HepG2 (cell line): ENCODE data around the gene ARRDC1. TPM values are rescaled to one million over a fixed set of nuclear protein-coding genes. Genes with fewer than 3 reads are reported as not detected.

Source experiments
- ATF5 ChIP-seq: sonication (generic); formaldehyde crosslinking; IDR thresholded peaks from 2 replicates; pipeline ENCODE4 v1.4.0; 2020; ENCODE audit warnings: mild to moderate bottlenecking, low read depth, missing genetic modification reagents
- GABPB1 ChIP-seq: IDR thresholded peaks from 2 replicates; pipeline ENCODE4 v1.6.1; 2016; ENCODE audit warnings: mild to moderate bottlenecking, missing genetic modification reagents, moderate library complexity, missing compliant biosample characterization
- IRX3 ChIP-seq: sonication (generic); formaldehyde crosslinking; IDR thresholded peaks from 2 replicates; pipeline ENCODE4 v1.8.1; 2023; ENCODE audit warnings: mild to moderate bottlenecking, low read depth, missing genetic modification reagents, borderline replicate concordance
- KLF6 ChIP-seq: IDR thresholded peaks from 2 replicates; pipeline ENCODE4 v1.8.0; 2016; ENCODE audit warnings: missing biosample characterization, missing genetic modification reagents
- KLF9 ChIP-seq: IDR thresholded peaks from 2 replicates; pipeline ENCODE4 v1.6.1; 2016; ENCODE audit warnings: low read depth
- MIER2 ChIP-seq: IDR thresholded peaks from 2 replicates; pipeline ENCODE4 v1.6.1; 2016; ENCODE audit warnings: missing biosample characterization, missing genetic modification reagents
- MNT ChIP-seq: fragments of 450-650 bp; IDR thresholded peaks from 2 replicates; pipeline ENCODE4 v1.6.1; 2016
- MTERF4 ChIP-seq: sonication (generic); formaldehyde crosslinking; IDR thresholded peaks from 2 replicates; pipeline ENCODE4 v1.8.0; 2023; ENCODE audit warnings: mild to moderate bottlenecking, missing genetic modification reagents
- MXD4 ChIP-seq: IDR thresholded peaks from 2 replicates; pipeline ENCODE4 v1.6.1; 2016; ENCODE audit warnings: mild to moderate bottlenecking, missing biosample characterization, missing genetic modification reagents
- RBFOX2 ChIP-seq: fragments of 200-400 bp; formaldehyde crosslinking; IDR thresholded peaks from 2 replicates; pipeline ENCODE4 v1.6.1; 2017; ENCODE audit warnings: low read depth, mild to moderate bottlenecking, low read length
- SCMH1 ChIP-seq: sonication (generic); formaldehyde crosslinking; IDR thresholded peaks from 2 replicates; pipeline ENCODE4 v1.9.0; 2021; ENCODE audit warnings: missing genetic modification reagents, mild to moderate bottlenecking, borderline replicate concordance
- SNAPC4 ChIP-seq: sonication (generic); formaldehyde crosslinking; IDR thresholded peaks from 2 replicates; pipeline ENCODE4 v1.4.0; 2020; ENCODE audit warnings: mild to moderate bottlenecking, missing genetic modification reagents
- SP2 ChIP-seq: sonication (generic); formaldehyde crosslinking; IDR thresholded peaks from 2 replicates; pipeline ENCODE4 v1.5.1; 2020; ENCODE audit warnings: mild to moderate bottlenecking, missing genetic modification reagents
- TAF1 ChIP-seq: sonication (generic); formaldehyde crosslinking; IDR thresholded peaks from 2 replicates; pipeline ENCODE4 v1.4.0; 2020; ENCODE audit warnings: missing genetic modification reagents
- TARDBP ChIP-seq: sonication (generic); formaldehyde crosslinking; IDR thresholded peaks from 2 replicates; pipeline ENCODE4 v1.8.0; 2022; ENCODE audit warnings: mild to moderate bottlenecking, missing genetic modification reagents
- ZKSCAN5 ChIP-seq: sonication (generic); formaldehyde crosslinking; IDR thresholded peaks from 2 replicates; pipeline ENCODE4 v1.5.1; 2020; ENCODE audit warnings: mild to moderate bottlenecking, missing genetic modification reagents
- ZNF276 ChIP-seq: sonication (generic); formaldehyde crosslinking; IDR thresholded peaks from 2 replicates; pipeline ENCODE4 v1.4.0; 2020; ENCODE audit warnings: mild to moderate bottlenecking, low read depth, missing genetic modification reagents
- ZNF550 ChIP-seq: sonication (generic); formaldehyde crosslinking; IDR thresholded peaks from 2 replicates; pipeline ENCODE4 v1.4.0; 2020; ENCODE audit warnings: mild to moderate bottlenecking, missing genetic modification reagents, borderline replicate concordance
- ZNF616 ChIP-seq: sonication (generic); formaldehyde crosslinking; IDR thresholded peaks from 2 replicates; pipeline ENCODE4 v1.5.0; 2020; ENCODE audit warnings: low read depth, mild to moderate bottlenecking, missing genetic modification reagents
- ZNF749 ChIP-seq: sonication (generic); formaldehyde crosslinking; IDR thresholded peaks from 2 replicates; pipeline ENCODE4 v1.8.0; 2022; ENCODE audit warnings: mild to moderate bottlenecking, missing genetic modification reagents, moderate library complexity, borderline replicate concordance
- polyA plus RNA-seq, 8 experiments: library from polyadenylated mRNA; depleted of rRNA in 3 of 8; stranded (reverse) in 7 of 8; unstranded in 1 of 8; fragments of >200 nt; fragmentation: Illumina TruSeq in 4 of 8; extraction: Trizol in 4 of 8; gene quantifications; 2 replicates each; pipeline versions ENCODE4 v1.2.1 to v1.2.3, GENCODE V29; 2011 to 2016; ENCODE audit warnings: low read depth in 4 of 8, missing spikeins in 1 of 8, mixed read lengths in 1 of 8; ENCODE audit not compliant: insufficient read depth in 1 of 8
- total RNA-seq, 5 experiments: library from RNA; depleted of rRNA; stranded (reverse); fragments of >200 nt; fragmentation: Illumina TruSeq; extraction: Trizol; gene quantifications; 2 replicates each; pipeline ENCODE4 v1.2.3, GENCODE V29; 2016; ENCODE audit warnings: low read depth in 1 of 5

Gene ARRDC1
- total and polyA plus RNA-seq, 2 of the 13 experiments (the other 11 are each of a cell fraction or from before 2014, with no cell fraction given): 21.7 to 44.4 TPM

- TF ChIP-seq ZNF749 (CRISPR knock-in tag) (0 out of 2 replicates have a peak, but pooled peaks have one; percentile 50), RBFOX2 (peak; percentile 93), GABPB1 (peak; percentile 96), ZNF616 (CRISPR knock-in tag) (0 out of 2 replicates have a peak, but pooled peaks have one; percentile 28), MNT (no peak), ZKSCAN5 (CRISPR knock-in tag) (no peak), SCMH1 (CRISPR knock-in tag) (no peak), ATF5 (CRISPR knock-in tag) (no peak), TARDBP (CRISPR knock-in tag) (peak; percentile 69), MXD4 (CRISPR knock-in tag) (peak; percentile 83), KLF6 (peak; percentile 80), SP2 (CRISPR knock-in tag) (peak; percentile 95), MTERF4 (CRISPR knock-in tag) (peak; percentile 41; the same call in 1 of the 2 replicates), ZNF276 (peak; percentile 90), MIER2 (CRISPR knock-in tag) (no peak), SNAPC4 (no peak), KLF9 (CRISPR knock-in tag) (no peak), ZNF550 (CRISPR knock-in tag) (no peak), TAF1 (CRISPR knock-in tag) (peak; percentile 75), IRX3 (CRISPR knock-in tag) (no peak; the same call in 1 of the 2 replicates)
Observed at GRCh38 chr9:137578518-137579258, 26.8 kb upstream of the ARRDC1 start, which contains the start of gene DPH7 (continued).
